GM23338 (cell line): ENCODE measurements around the gene SMARCA2.

Experiments
- CREB1 ChIP-seq: fragments of 250-450 bp; sonication (Bioruptor Pico); IDR thresholded peaks from 2 replicates; pipeline ENCODE4 v1.5.0; 2020; ENCODE audit warnings: low read depth, mild to moderate bottlenecking, moderate library complexity
- CTCF ChIP-seq, 2 experiments: fragments of 200-600 bp in 1 of 2; sonication (generic) in 1 of 2; conservative IDR thresholded peaks; 2 replicates each; pipeline versions ENCODE4 v1.5.1 to v1.6.1; 2016 to 2017; ENCODE audit warnings: antibody characterized with exemption in 2 of 2, low read depth in 2 of 2, mild to moderate bottlenecking in 2 of 2, moderate library complexity in 1 of 2
- ETS1 ChIP-seq: IDR thresholded peaks from 2 replicates; pipeline ENCODE4 v1.6.1; 2016; ENCODE audit warnings: antibody characterized with exemption
- EZH2 ChIP-seq: fragments of 200-600 bp; sonication (generic); IDR thresholded peaks from one replicate; pipeline ENCODE4 v1.8.0; 2017; ENCODE audit warnings: antibody characterized with exemption, mild to moderate bottlenecking, low read depth; ENCODE audit not compliant: unreplicated experiment
- EZH2phosphoT487 ChIP-seq: fragments of 200-600 bp; sonication (generic); IDR thresholded peaks from one replicate; pipeline ENCODE4 v1.8.1; 2018; ENCODE audit warnings: antibody characterized with exemption; ENCODE audit not compliant: unreplicated experiment
- JUNB ChIP-seq: IDR thresholded peaks from one replicate; pipeline ENCODE4 v1.6.1; 2016; ENCODE audit warnings: antibody characterized with exemption; ENCODE audit not compliant: unreplicated experiment
- NANOG ChIP-seq: IDR thresholded peaks from 2 replicates; pipeline ENCODE4 v1.6.1; 2016; ENCODE audit warnings: antibody characterized with exemption, borderline replicate concordance
- POLR2AphosphoS5 ChIP-seq: IDR thresholded peaks from 2 replicates; pipeline ENCODE4 v1.6.1; 2016; ENCODE audit warnings: antibody characterized with exemption, low read depth
- REST ChIP-seq: IDR thresholded peaks from one replicate; pipeline ENCODE4 v1.6.1; 2018; ENCODE audit warnings: antibody characterized with exemption; ENCODE audit not compliant: unreplicated experiment
- STAT1 ChIP-seq: IDR thresholded peaks from one replicate; pipeline ENCODE4 v1.6.1; 2016; ENCODE audit warnings: antibody characterized with exemption; ENCODE audit not compliant: unreplicated experiment
- ZNF331 ChIP-seq: fragments of 250-450 bp; sonication (Bioruptor Pico); IDR thresholded peaks from 2 replicates; pipeline ENCODE4 v1.5.0; 2020; ENCODE audit warnings: low read depth, mild to moderate bottlenecking, moderate library complexity
- ZNF462 ChIP-seq: fragments of 250-450 bp; sonication (Bioruptor Pico); IDR thresholded peaks from 2 replicates; pipeline ENCODE4 v1.5.0; 2020; ENCODE audit warnings: mild to moderate bottlenecking, moderate library complexity

- TF ChIP-seq EZH2, result no peak
- no peak for TF ChIP-seq CTCF (conservative IDR thresholded peaks at IDR 0.05; ENCODE audit: low read depth in 2 of 2)
- no peak; the same call in 1 of the 2 replicates for TF ChIP-seq POLR2AphosphoS5
- TF ChIP-seq REST, result no peak
- TF ChIP-seq ZNF331, result no peak
- no peak for TF ChIP-seq JUNB
- no peak for TF ChIP-seq STAT1
- no peak for TF ChIP-seq ETS1
- no peak for TF ChIP-seq NANOG
- TF ChIP-seq EZH2phosphoT487, result no peak
- TF ChIP-seq CREB1 (CRISPR knock-in tag), result no peak
- TF ChIP-seq ZNF462, result no peak
Observed at GRCh38 chr9:2016408-2017330, 1.5 kb downstream of the SMARCA2 start.
